ENCODE results near the gene DUSP6. TPM values are rescaled to one million over a fixed set of nuclear protein-coding genes. Genes with fewer than 3 reads are reported as not detected.

DUSP6 gene
- total and polyA plus RNA-seq, 2 of the 8 experiments (the other 6 are each of a cell fraction or from before 2014, with no cell fraction given) = 99.3 to 179 TPM

DNA sequence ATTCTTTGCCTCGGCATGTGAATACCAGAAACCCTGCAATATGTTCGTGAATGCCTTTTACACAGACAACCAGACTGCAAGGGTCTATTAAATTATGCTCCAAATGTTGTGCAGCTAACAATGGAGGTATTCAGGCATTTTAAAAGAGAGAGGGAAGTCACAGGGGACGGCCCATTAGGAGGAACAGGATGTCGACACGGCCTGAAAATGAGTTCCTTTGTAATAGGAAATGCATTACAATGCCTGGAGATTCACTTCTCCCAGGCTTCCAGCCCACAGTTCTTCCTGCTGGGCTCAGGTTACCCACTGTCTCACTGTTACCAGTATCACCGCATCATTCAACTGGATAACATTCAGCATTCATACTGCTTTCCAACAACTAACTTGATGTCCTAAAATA, 2.5 kb downstream of the DUSP6 start (continued):
- TF ChIP-seq, protein P1, sequence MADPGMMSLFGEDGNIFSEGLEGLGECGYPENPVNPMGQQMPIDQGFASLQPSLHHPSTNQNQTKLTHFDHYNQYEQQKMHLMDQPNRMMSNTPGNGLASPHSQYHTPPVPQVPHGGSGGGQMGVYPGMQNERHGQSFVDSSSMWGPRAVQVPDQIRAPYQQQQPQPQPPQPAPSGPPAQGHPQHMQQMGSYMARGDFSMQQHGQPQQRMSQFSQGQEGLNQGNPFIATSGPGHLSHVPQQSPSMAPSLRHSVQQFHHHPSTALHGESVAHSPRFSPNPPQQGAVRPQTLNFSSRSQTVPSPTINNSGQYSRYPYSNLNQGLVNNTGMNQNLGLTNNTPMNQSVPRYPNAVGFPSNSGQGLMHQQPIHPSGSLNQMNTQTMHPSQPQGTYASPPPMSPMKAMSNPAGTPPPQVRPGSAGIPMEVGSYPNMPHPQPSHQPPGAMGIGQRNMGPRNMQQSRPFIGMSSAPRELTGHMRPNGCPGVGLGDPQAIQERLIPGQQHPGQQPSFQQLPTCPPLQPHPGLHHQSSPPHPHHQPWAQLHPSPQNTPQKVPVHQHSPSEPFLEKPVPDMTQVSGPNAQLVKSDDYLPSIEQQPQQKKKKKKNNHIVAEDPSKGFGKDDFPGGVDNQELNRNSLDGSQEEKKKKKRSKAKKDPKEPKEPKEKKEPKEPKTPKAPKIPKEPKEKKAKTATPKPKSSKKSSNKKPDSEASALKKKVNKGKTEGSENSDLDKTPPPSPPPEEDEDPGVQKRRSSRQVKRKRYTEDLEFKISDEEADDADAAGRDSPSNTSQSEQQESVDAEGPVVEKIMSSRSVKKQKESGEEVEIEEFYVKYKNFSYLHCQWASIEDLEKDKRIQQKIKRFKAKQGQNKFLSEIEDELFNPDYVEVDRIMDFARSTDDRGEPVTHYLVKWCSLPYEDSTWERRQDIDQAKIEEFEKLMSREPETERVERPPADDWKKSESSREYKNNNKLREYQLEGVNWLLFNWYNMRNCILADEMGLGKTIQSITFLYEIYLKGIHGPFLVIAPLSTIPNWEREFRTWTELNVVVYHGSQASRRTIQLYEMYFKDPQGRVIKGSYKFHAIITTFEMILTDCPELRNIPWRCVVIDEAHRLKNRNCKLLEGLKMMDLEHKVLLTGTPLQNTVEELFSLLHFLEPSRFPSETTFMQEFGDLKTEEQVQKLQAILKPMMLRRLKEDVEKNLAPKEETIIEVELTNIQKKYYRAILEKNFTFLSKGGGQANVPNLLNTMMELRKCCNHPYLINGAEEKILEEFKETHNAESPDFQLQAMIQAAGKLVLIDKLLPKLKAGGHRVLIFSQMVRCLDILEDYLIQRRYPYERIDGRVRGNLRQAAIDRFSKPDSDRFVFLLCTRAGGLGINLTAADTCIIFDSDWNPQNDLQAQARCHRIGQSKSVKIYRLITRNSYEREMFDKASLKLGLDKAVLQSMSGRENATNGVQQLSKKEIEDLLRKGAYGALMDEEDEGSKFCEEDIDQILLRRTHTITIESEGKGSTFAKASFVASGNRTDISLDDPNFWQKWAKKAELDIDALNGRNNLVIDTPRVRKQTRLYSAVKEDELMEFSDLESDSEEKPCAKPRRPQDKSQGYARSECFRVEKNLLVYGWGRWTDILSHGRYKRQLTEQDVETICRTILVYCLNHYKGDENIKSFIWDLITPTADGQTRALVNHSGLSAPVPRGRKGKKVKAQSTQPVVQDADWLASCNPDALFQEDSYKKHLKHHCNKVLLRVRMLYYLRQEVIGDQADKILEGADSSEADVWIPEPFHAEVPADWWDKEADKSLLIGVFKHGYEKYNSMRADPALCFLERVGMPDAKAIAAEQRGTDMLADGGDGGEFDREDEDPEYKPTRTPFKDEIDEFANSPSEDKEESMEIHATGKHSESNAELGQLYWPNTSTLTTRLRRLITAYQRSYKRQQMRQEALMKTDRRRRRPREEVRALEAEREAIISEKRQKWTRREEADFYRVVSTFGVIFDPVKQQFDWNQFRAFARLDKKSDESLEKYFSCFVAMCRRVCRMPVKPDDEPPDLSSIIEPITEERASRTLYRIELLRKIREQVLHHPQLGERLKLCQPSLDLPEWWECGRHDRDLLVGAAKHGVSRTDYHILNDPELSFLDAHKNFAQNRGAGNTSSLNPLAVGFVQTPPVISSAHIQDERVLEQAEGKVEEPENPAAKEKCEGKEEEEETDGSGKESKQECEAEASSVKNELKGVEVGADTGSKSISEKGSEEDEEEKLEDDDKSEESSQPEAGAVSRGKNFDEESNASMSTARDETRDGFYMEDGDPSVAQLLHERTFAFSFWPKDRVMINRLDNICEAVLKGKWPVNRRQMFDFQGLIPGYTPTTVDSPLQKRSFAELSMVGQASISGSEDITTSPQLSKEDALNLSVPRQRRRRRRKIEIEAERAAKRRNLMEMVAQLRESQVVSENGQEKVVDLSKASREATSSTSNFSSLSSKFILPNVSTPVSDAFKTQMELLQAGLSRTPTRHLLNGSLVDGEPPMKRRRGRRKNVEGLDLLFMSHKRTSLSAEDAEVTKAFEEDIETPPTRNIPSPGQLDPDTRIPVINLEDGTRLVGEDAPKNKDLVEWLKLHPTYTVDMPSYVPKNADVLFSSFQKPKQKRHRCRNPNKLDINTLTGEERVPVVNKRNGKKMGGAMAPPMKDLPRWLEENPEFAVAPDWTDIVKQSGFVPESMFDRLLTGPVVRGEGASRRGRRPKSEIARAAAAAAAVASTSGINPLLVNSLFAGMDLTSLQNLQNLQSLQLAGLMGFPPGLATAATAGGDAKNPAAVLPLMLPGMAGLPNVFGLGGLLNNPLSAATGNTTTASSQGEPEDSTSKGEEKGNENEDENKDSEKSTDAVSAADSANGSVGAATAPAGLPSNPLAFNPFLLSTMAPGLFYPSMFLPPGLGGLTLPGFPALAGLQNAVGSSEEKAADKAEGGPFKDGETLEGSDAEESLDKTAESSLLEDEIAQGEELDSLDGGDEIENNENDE (IDR thresholded peaks at IDR 0.05; ENCODE audit: insufficient replicate concordance, low read length) = no peak
- TF ChIP-seq, protein P2, sequence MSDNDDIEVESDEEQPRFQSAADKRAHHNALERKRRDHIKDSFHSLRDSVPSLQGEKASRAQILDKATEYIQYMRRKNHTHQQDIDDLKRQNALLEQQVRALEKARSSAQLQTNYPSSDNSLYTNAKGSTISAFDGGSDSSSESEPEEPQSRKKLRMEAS (IDR thresholded peaks at IDR 0.05) = no peak
- TF ChIP-seq EGR1 (IDR thresholded peaks at IDR 0.05; ENCODE audit: borderline replicate concordance, low read depth, low read length) = no peak
- no peak for TF ChIP-seq GABPA (IDR thresholded peaks at IDR 0.05; ENCODE audit: borderline replicate concordance, insufficient read depth, low read length)
- TF ChIP-seq TAF1 (IDR thresholded peaks at IDR 0.05; ENCODE audit: low read depth, low read length) = peak; percentile 64; the same call in 1 of the 2 replicates
- peak; percentile 2; the same call in 1 of the 2 replicates for TF ChIP-seq TEAD4 (IDR thresholded peaks at IDR 0.05; ENCODE audit: low read depth, low read length)
- TF ChIP-seq, protein P3, sequence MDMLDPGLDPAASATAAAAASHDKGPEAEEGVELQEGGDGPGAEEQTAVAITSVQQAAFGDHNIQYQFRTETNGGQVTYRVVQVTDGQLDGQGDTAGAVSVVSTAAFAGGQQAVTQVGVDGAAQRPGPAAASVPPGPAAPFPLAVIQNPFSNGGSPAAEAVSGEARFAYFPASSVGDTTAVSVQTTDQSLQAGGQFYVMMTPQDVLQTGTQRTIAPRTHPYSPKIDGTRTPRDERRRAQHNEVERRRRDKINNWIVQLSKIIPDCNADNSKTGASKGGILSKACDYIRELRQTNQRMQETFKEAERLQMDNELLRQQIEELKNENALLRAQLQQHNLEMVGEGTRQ (IDR thresholded peaks at IDR 0.05; ENCODE audit: low read length) = no peak
- TF ChIP-seq SAP30 (IDR thresholded peaks at IDR 0.05; ENCODE audit: insufficient read depth, insufficient replicate concordance, low read length) = no peak
- TF ChIP-seq CREB1 (IDR thresholded peaks at IDR 0.05) = no peak
- no peak for TF ChIP-seq FOSL1 (IDR thresholded peaks at IDR 0.05; ENCODE audit: insufficient read depth, low read depth, low read length)
